Activated CD4-positive, alpha-beta memory T cell treated with anti-CD3 and anti-CD28 coated beads for 36 hours (primary cell): ENCODE data around the gene QDPR. TPM values are rescaled to one million over a fixed set of nuclear protein-coding genes. Genes with fewer than 3 reads are reported as not detected.
"Not testable (repeated sequence)": the region's sequence is repeated elsewhere in the genome, so short reads cannot be mapped to it uniquely, and the experiment has no call there.

ENCODE experiments used
- CTCF ChIA-PET: fragments of 350-600 bp; sonication (Branson Sonifier 250); formaldehyde crosslinking; loops from one replicate; lab custom pipeline; 2021; ENCODE audit warnings: antibody characterized with exemption, inconsistent platforms; lab: Charles Lee
- POLR2A ChIA-PET: fragments of 350-600 bp; sonication (Branson Sonifier 250); formaldehyde crosslinking; loops from one replicate; lab custom pipeline; 2021; ENCODE audit warnings: antibody characterized with exemption; lab: Charles Lee
- DNase-seq: peaks from one replicate; pipeline ENCODE4 v3.0.0-alpha.2; 2020
- H3K27ac Mint-ChIP-seq: one replicate; pipeline ENCODE4 v1.8.0; 2021; ENCODE audit warnings: mixed read lengths
- H3K27me3 Mint-ChIP-seq: one replicate; pipeline ENCODE4 v1.8.0; 2021; ENCODE audit warnings: mixed read lengths
- H3K36me3 Mint-ChIP-seq: one replicate; pipeline ENCODE4 v1.8.0; 2021; ENCODE audit warnings: mixed read lengths
- H3K4me1 Mint-ChIP-seq: one replicate; pipeline ENCODE4 v1.8.0; 2021; ENCODE audit warnings: low read depth, mixed read lengths
- H3K4me3 Mint-ChIP-seq: one replicate; pipeline ENCODE4 v1.8.0; 2021; ENCODE audit warnings: mild to moderate bottlenecking, mixed read lengths
- H3K9me3 Mint-ChIP-seq: one replicate; pipeline ENCODE4 v1.8.0; 2021; ENCODE audit warnings: mixed read lengths
- intact Hi-C: fragments of 100-400 bp; cut with micrococcal nuclease; formaldehyde crosslinking; loops from one replicate; pipeline ENCODE4 v1.15.1; 2023
- total RNA-seq, 2 experiments: library from RNA; stranded (reverse); gene quantifications; one replicate each; pipeline ENCODE4 v1.2.3, GENCODE V29; 2021

QDPR gene
- total RNA-seq, 2 experiments from 2014 or later = 35.5 to 36.3 TPM

- intact Hi-C loops = no loop called here
- Mint-ChIP-seq H3K4me1 (no peaks in the 10 kb centered on the region), H3K9me3 (no peaks in the 10 kb centered on the region), H3K27me3 (peaks cover 12% of the 10 kb centered on the region), H3K27ac (no peak overlapping the region), H3K36me3 (no peaks in the 10 kb centered on the region), H3K4me3 (no peak overlapping the region)
- ChIA-PET CTCF (interaction anchor here (0.7 to 1.2 kb wide), 4 partner anchors 34 to 1047 kb away, joined by 3 to 4 read pairs (median 4); partner anchors contain the start of gene QDPR), POLR2A (no interaction called here)
- no peak for DNase-seq
These were observed 34.3 kb upstream of the QDPR start for GRCh38 chr4:17546222-17546621.

- H3K4me1 Mint-ChIP-seq = no peaks in the 10 kb centered on the region
- H3K36me3 Mint-ChIP-seq = no peaks in the 10 kb centered on the region
- peaks cover 12% of the 10 kb centered on the region for H3K27me3 Mint-ChIP-seq
- intact Hi-C loops = no loop called here
- POLR2A ChIA-PET = no interaction called here
- CTCF ChIA-PET = interaction anchor here (0.7 to 1.4 kb wide), 9 partner anchors 9 to 1048 kb away, joined by 3 to 6 read pairs (median 3); partner anchors contain the start of genes MED28 and QDPR
- no peak overlapping the region for H3K4me3 Mint-ChIP-seq
- H3K27ac Mint-ChIP-seq = no peak overlapping the region
- DNase-seq = no peak
- H3K9me3 Mint-ChIP-seq = no peaks in the 10 kb centered on the region
These were observed 33.7 kb upstream of the QDPR start for GRCh38 chr4:17545374-17546140.

- H3K36me3 Mint-ChIP-seq = no peaks in the 10 kb centered on the region
- intact Hi-C loops = no loop called here
- ChIA-PET POLR2A (no interaction called here), CTCF (interaction anchor here (1.2 to 1.4 kb wide), 5 partner anchors 9 to 92 kb away, joined by 3 to 6 read pairs (median 4); partner anchors contain the start of gene QDPR)
- no peaks in the 10 kb centered on the region for H3K4me1 Mint-ChIP-seq
- no peak overlapping the region for H3K4me3 Mint-ChIP-seq
- DNase-seq = no peak
- peaks cover 13% of the 10 kb centered on the region for H3K27me3 Mint-ChIP-seq
- no peak overlapping the region for H3K27ac Mint-ChIP-seq
- no peaks in the 10 kb centered on the region for H3K9me3 Mint-ChIP-seq
These were observed 32.9 kb upstream of the QDPR start for GRCh38 chr4:17544831-17545234.

GRCh38 chr4:17544205-17544604 is 32.3 kb upstream of the QDPR start:
- no peak overlapping the region for H3K27ac Mint-ChIP-seq
- H3K4me1 Mint-ChIP-seq = no peaks in the 10 kb centered on the region
- no peak overlapping the region for H3K4me3 Mint-ChIP-seq
- ChIA-PET CTCF (no interaction called here), POLR2A (no interaction called here)
- peaks cover 13% of the 10 kb centered on the region for H3K27me3 Mint-ChIP-seq
- no peaks in the 10 kb centered on the region for H3K36me3 Mint-ChIP-seq
- H3K9me3 Mint-ChIP-seq = no peaks in the 10 kb centered on the region
- intact Hi-C loops = no loop called here
- no peak for DNase-seq

GRCh38 chr4:17537060-17537459 is 25.2 kb upstream of the QDPR start:
- H3K27ac Mint-ChIP-seq, H3K36me3 Mint-ChIP-seq, H3K4me1 Mint-ChIP-seq, intact Hi-C loops, DNase-seq, CTCF ChIA-PET, H3K9me3 Mint-ChIP-seq, H3K27me3 Mint-ChIP-seq, H3K4me3 Mint-ChIP-seq: not testable (repeated sequence)
- POLR2A ChIA-PET = interaction anchor here (0.6 kb wide), 1 partner anchor 117 kb away, joined by 3 read pairs; no protein-coding TSS in a partner anchor

GRCh38 chr4:17535906-17536305 is 24.0 kb upstream of the QDPR start:
- H3K4me1 Mint-ChIP-seq = peaks cover 5% of the 10 kb centered on the region
- H3K36me3 Mint-ChIP-seq = no peaks in the 10 kb centered on the region
- no peak overlapping the region for H3K4me3 Mint-ChIP-seq
- ChIA-PET POLR2A (no interaction called here), CTCF (interaction anchor here (0.9 to 1.1 kb wide), 3 partner anchors 9 to 281 kb away, joined by 4 read pairs; no protein-coding TSS in a partner anchor)
- H3K27ac Mint-ChIP-seq = no peak overlapping the region
- peaks cover 1% of the 10 kb centered on the region for H3K27me3 Mint-ChIP-seq
- intact Hi-C loops = no loop called here
- no peak for DNase-seq
- H3K9me3 Mint-ChIP-seq = no peaks in the 10 kb centered on the region

- H3K4me3 Mint-ChIP-seq = no peak overlapping the region
These were observed 23.4 kb upstream of the QDPR start for GRCh38 chr4:17535242-17535641.

GRCh38 chr4:17534705-17535104 is 22.8 kb upstream of the QDPR start:
- ChIA-PET CTCF (interaction anchor here (1.1 kb wide), 1 partner anchor 14 kb away, joined by 4 read pairs; no protein-coding TSS in a partner anchor), POLR2A (no interaction called here)
- Mint-ChIP-seq H3K36me3 (no peaks in the 10 kb centered on the region), H3K4me3 (no peak overlapping the region), H3K4me1 (peaks cover 5% of the 10 kb centered on the region), H3K27me3 (peaks cover 1% of the 10 kb centered on the region), H3K9me3 (no peaks in the 10 kb centered on the region), H3K27ac (no peak overlapping the region)
- DNase-seq = no peak
- intact Hi-C loops = no loop called here

More at GRCh38 chr4:17535242-17535641, 23.4 kb upstream of the QDPR start:
- Mint-ChIP-seq H3K4me1 (peaks cover 5% of the 10 kb centered on the region), H3K36me3 (no peaks in the 10 kb centered on the region), H3K27ac (no peak overlapping the region), H3K27me3 (peaks cover 2% of the 10 kb centered on the region), H3K9me3 (no peaks in the 10 kb centered on the region)
- ChIA-PET CTCF (interaction anchor here (0.9 to 1.1 kb wide), 2 partner anchors 10 to 13 kb away, joined by 4 read pairs; no protein-coding TSS in a partner anchor), POLR2A (no interaction called here)
- DNase-seq = no peak
- intact Hi-C loops = no loop called here

GRCh38 chr4:17531538-17532285 is 19.8 kb upstream of the QDPR start:
- Mint-ChIP-seq H3K36me3 (no peaks in the 10 kb centered on the region), H3K27me3 (peaks cover 17% of the 10 kb centered on the region)
- POLR2A ChIA-PET = no interaction called here

GRCh38 chr4:17528551-17529165 is 16.8 kb upstream of the QDPR start:
- Mint-ChIP-seq H3K4me3 (no peak overlapping the region), H3K27me3 (peaks cover 21% of the 10 kb centered on the region), H3K4me1 (no peaks in the 10 kb centered on the region), H3K27ac (no peak overlapping the region), H3K36me3 (no peaks in the 10 kb centered on the region), H3K9me3 (no peaks in the 10 kb centered on the region)
- intact Hi-C loops = no loop called here
- no peak for DNase-seq
- POLR2A ChIA-PET = no interaction called here
- CTCF ChIA-PET = no interaction called here

More at GRCh38 chr4:17531538-17532285, 19.8 kb upstream of the QDPR start:
- CTCF ChIA-PET = interaction anchor here (1.1 kb wide), 1 partner anchor 104 kb away, joined by 4 read pairs; no protein-coding TSS in a partner anchor
- DNase-seq = no peak
- intact Hi-C loops = no loop called here
- peaks cover 5% of the 10 kb centered on the region for H3K4me1 Mint-ChIP-seq
- H3K9me3 Mint-ChIP-seq = no peaks in the 10 kb centered on the region
- H3K27ac Mint-ChIP-seq = no peak overlapping the region
- no peak overlapping the region for H3K4me3 Mint-ChIP-seq

GRCh38 chr4:17526695-17527477 is 15.0 kb upstream of the QDPR start:
- no peaks in the 10 kb centered on the region for H3K9me3 Mint-ChIP-seq
- no peak overlapping the region for H3K27ac Mint-ChIP-seq
- H3K4me3 Mint-ChIP-seq = no peak overlapping the region
- no peak for DNase-seq
- peaks cover 26% of the 10 kb centered on the region for H3K27me3 Mint-ChIP-seq
- CTCF ChIA-PET = interaction anchor here (0.8 kb wide), 1 partner anchor 22 kb away, joined by 4 read pairs; no protein-coding TSS in a partner anchor
- H3K36me3 Mint-ChIP-seq = no peaks in the 10 kb centered on the region
- POLR2A ChIA-PET = no interaction called here
- intact Hi-C loops = no loop called here
- no peaks in the 10 kb centered on the region for H3K4me1 Mint-ChIP-seq
